ENCODE data around the gene CCDC73. TPM values are rescaled to one million over a fixed set of nuclear protein-coding genes. Genes with fewer than 3 reads are reported as not detected.
"Not testable (repeated sequence)": the region's sequence is repeated elsewhere in the genome, so short reads cannot be mapped to it uniquely, and the experiment has no call there.

The CCDC73 gene
- total and polyA plus RNA-seq, 4 donors: 0.02 to 0.50 (median 0.33) TPM

DNA sequence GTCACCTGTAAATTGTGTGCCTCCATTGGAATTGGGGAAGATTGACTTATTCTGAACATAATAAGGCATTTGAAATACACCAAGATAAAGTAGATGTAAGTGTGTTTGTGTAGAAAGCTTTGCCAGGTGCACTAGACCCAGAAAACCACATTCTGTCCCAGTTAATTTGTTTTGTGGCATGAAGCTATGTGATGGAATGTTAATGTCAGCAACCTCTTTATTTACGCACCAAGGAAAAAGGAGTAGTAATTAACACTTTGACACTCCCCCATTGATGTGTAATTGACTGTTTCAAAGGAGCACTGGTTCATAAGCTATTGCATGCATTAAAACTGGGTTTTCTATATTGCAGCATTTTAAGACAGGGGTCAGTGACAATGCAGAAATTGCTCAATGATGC is 196.5 kb downstream of the CCDC73 start (continued):
- TF ChIP-seq, protein P1, sequence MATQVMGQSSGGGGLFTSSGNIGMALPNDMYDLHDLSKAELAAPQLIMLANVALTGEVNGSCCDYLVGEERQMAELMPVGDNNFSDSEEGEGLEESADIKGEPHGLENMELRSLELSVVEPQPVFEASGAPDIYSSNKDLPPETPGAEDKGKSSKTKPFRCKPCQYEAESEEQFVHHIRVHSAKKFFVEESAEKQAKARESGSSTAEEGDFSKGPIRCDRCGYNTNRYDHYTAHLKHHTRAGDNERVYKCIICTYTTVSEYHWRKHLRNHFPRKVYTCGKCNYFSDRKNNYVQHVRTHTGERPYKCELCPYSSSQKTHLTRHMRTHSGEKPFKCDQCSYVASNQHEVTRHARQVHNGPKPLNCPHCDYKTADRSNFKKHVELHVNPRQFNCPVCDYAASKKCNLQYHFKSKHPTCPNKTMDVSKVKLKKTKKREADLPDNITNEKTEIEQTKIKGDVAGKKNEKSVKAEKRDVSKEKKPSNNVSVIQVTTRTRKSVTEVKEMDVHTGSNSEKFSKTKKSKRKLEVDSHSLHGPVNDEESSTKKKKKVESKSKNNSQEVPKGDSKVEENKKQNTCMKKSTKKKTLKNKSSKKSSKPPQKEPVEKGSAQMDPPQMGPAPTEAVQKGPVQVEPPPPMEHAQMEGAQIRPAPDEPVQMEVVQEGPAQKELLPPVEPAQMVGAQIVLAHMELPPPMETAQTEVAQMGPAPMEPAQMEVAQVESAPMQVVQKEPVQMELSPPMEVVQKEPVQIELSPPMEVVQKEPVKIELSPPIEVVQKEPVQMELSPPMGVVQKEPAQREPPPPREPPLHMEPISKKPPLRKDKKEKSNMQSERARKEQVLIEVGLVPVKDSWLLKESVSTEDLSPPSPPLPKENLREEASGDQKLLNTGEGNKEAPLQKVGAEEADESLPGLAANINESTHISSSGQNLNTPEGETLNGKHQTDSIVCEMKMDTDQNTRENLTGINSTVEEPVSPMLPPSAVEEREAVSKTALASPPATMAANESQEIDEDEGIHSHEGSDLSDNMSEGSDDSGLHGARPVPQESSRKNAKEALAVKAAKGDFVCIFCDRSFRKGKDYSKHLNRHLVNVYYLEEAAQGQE (IDR thresholded peaks at IDR 0.05): no peak
- TF ChIP-seq SP1 (IDR thresholded peaks at IDR 0.05): no peak

DNA sequence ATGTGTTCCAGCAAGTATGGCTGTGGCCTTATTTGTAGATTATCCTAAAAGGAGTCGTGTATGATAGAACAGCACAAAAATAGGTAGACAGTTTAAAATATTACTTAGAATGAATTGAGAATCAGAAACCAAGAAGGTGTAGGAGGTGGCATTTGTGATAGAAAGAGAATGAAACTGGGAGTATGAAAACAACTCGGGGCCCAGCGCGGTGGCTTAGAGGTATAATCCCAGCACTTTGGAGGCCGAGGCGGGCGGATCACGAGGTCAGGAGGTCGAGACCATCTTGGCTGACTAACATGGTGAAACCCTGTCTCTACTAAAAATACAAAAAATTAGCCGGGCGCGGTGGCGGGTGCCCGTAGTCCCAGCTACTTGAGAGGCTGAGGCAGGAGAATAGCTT is 198.3 kb downstream of the CCDC73 start:
- not testable (repeated sequence) for H3K4me3 ChIP-seq (ENCODE audit: low read depth in 1 of 3, low read length in 3 of 3); H3K4me1 ChIP-seq (ENCODE audit: control insufficient read depth in 4 of 4, insufficient read depth in 4 of 4, low read length in 3 of 4); H3K27me3 ChIP-seq (ENCODE audit: control insufficient read depth in 4 of 4, insufficient read depth in 4 of 4, low read length in 3 of 4); H3K9ac ChIP-seq (ENCODE audit: low read depth in 1 of 2, low read length in 2 of 2); H3K27ac ChIP-seq (ENCODE audit: low read depth in 1 of 2, low read length in 2 of 2); H3K9me3 ChIP-seq (ENCODE audit: control insufficient read depth in 4 of 4, low read length in 3 of 4); DNase-seq (ENCODE audit: low spot score)
- WGBS: 97% methylated on average over 14 of the region's 14 CpGs
- peaks cover 9 to 66% (median 59%) of the 10 kb centered on the region in 4 donors for H3K36me3 ChIP-seq (ENCODE audit: control insufficient read depth in 4 of 4, insufficient read depth in 3 of 4, low read depth in 1 of 4, low read length in 3 of 4)

DNA sequence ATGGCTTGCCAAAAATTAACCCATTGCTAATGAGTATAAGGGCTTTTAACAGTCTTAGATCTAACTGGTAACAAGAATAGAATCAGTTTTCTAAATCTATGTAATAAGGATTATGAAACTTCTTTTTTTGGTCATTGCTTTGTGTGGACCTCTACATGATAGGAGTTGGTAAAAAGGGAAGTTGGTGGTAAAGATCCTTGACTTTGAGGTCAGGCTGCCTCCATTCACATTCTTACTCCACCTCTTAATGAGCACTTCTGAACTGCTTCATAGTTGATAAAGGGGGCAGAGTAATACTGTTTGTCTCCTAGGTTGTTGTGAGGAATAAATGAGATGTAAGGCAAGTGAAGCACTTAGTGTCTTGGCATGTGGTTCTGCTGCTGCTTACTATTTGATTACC is 200.2 kb downstream of the CCDC73 start:
- Histone ChIP-seq H3K27ac (ENCODE audit: low read depth in 1 of 2, low read length in 2 of 2) (no peak overlapping the region), H3K9ac (ENCODE audit: low read depth in 1 of 2, low read length in 2 of 2) (no peak overlapping the region), H3K27me3 (ENCODE audit: control insufficient read depth in 4 of 4, insufficient read depth in 4 of 4, low read length in 3 of 4) (no peaks in the 10 kb centered on the region), H3K4me1 (ENCODE audit: control insufficient read depth in 4 of 4, insufficient read depth in 4 of 4, low read length in 3 of 4) (no peaks in the 10 kb centered on the region), H3K9me3 (ENCODE audit: control insufficient read depth in 4 of 4, low read length in 3 of 4) (no peaks in the 10 kb centered on the region), H3K4me3 (ENCODE audit: low read depth in 1 of 3, low read length in 3 of 3) (no peak overlapping the region), H3K36me3 (ENCODE audit: control insufficient read depth in 4 of 4, insufficient read depth in 3 of 4, low read depth in 1 of 4, low read length in 3 of 4) (peaks cover 12 to 76% (median 66%) of the 10 kb centered on the region in 4 donors)
- TF ChIP-seq RXRA (IDR thresholded peaks at IDR 0.05): no peak
- no peak for TF ChIP-seq HNF4G (IDR thresholded peaks at IDR 0.05)
- no peak for TF ChIP-seq NR2F2 (IDR thresholded peaks at IDR 0.05)
- TF ChIP-seq, protein P2, sequence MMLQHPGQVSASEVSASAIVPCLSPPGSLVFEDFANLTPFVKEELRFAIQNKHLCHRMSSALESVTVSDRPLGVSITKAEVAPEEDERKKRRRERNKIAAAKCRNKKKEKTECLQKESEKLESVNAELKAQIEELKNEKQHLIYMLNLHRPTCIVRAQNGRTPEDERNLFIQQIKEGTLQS (IDR thresholded peaks at IDR 0.05): no peak
- DNase-seq (ENCODE audit: low spot score): no peak

DNA sequence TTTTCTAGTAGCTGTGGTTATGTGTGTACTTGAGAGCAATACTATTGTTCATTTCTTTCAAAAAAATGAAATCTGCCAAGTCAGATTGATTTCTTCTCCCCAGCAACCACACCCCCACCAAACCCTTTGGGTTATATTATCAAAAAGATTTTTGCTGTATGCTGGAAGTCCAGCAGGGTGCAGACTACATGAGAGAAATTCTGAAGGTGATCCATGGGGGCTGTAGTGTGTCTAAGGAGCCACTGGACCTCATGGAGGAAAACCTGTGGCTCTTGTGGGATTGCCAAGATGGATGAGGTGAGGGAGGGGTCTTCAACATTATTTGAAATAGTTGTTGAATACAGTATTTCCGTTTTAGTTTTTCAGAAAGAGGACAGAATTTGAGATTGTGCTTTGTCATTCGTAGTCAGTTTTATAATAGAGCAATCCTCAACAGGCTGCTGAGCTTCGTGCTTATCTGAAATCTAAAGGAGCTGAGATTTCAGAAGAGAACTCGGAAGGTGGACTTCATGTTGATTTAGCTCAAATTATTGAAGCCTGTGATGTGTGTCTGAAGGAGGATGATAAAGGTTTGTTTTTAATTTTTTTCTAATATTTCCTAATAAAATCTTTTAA is 207.8 kb downstream of the CCDC73 start:
- Histone ChIP-seq H3K9ac (ENCODE audit: low read depth in 1 of 2, low read length in 2 of 2) (no peak overlapping the region), H3K27ac (ENCODE audit: low read depth in 1 of 2, low read length in 2 of 2) (no peak overlapping the region), H3K4me3 (ENCODE audit: low read depth in 1 of 3, low read length in 3 of 3) (no peak overlapping the region), H3K4me1 (ENCODE audit: control insufficient read depth in 4 of 4, insufficient read depth in 4 of 4, low read length in 3 of 4) (peaks cover 0 to 16% (median 15%) of the 10 kb centered on the region in 4 donors), H3K9me3 (ENCODE audit: control insufficient read depth in 4 of 4, low read length in 3 of 4) (no peaks in the 10 kb centered on the region), H3K27me3 (ENCODE audit: control insufficient read depth in 4 of 4, insufficient read depth in 4 of 4, low read length in 3 of 4) (no peaks in the 10 kb centered on the region), H3K36me3 (ENCODE audit: control insufficient read depth in 4 of 4, insufficient read depth in 3 of 4, low read depth in 1 of 4, low read length in 3 of 4) (peaks cover 4 to 32% (median 23%) of the 10 kb centered on the region in 4 donors)
- no peak for DNase-seq (ENCODE audit: low spot score)
- whole genome bisulfite sequencing: 85% methylated on average over 4 of the region's 4 CpGs
- TF ChIP-seq FOXA1 (IDR thresholded peaks at IDR 0.05): no peak
- TF ChIP-seq SP1 (IDR thresholded peaks at IDR 0.05): no peak
- TF ChIP-seq RXRA (IDR thresholded peaks at IDR 0.05): no peak
- TF ChIP-seq, protein P2 (IDR thresholded peaks at IDR 0.05): no peak
- TF ChIP-seq RAD21 (IDR thresholded peaks at IDR 0.05): peak in 1 of 2 donors; percentile 6
